GM12892 (cell line): ENCODE data around the gene RBM6.
A peak's percentile ranks its signal among the peaks of the same experiment; 100 is the strongest.

ENCODE experiments used
- DNase-seq: peaks from one replicate; pipeline ENCODE4 v3.0.0; 2011; ENCODE audit not compliant: insufficient read length
- FAIRE-seq: peaks from 2 replicates; lab custom pipeline; 2011; peaks lifted over from hg19 to GRCh38; lab: Jason Lieb, UNC
- POLR2A ChIP-seq: IDR thresholded peaks from 2 replicates; pipeline ENCODE4 v1.6.1; 2011; ENCODE audit warnings: low read depth, low read length, control low read depth
- POLR2AphosphoS5 ChIP-seq: IDR thresholded peaks from 2 replicates; pipeline ENCODE4 v1.6.1; 2011; ENCODE audit warnings: low read depth, low read length, control low read depth
- TAF1 ChIP-seq: IDR thresholded peaks from 2 replicates; pipeline ENCODE4 v1.6.1; 2011; ENCODE audit warnings: low read depth, mild to moderate bottlenecking, control low read depth, low read length, borderline replicate concordance

RBM6 gene

DNA sequence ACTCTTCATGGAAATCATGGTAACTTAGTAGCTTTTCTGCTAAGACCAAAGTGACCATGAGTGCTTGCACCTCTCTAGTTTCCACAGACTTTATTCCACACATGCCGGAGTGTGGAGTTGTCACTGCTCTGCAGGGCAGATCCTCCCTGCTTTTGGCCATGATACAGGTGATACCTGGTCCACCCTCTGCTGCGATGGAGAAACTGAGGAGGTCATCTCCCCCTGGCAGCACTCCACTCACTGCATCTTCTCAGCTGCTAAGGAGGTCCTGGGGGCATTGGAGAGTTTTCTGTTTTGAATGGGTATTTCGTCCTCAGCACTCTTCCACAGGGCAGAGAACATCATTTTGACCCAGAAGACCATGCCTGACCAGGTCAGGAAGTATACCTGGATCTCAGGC is 179.8 kb downstream of the RBM6 start:
- no peak for FAIRE-seq
- no peak for DNase-seq
- TF ChIP-seq TAF1 = no peak
- no peak for TF ChIP-seq POLR2AphosphoS5
- no peak for TF ChIP-seq POLR2A

DNA sequence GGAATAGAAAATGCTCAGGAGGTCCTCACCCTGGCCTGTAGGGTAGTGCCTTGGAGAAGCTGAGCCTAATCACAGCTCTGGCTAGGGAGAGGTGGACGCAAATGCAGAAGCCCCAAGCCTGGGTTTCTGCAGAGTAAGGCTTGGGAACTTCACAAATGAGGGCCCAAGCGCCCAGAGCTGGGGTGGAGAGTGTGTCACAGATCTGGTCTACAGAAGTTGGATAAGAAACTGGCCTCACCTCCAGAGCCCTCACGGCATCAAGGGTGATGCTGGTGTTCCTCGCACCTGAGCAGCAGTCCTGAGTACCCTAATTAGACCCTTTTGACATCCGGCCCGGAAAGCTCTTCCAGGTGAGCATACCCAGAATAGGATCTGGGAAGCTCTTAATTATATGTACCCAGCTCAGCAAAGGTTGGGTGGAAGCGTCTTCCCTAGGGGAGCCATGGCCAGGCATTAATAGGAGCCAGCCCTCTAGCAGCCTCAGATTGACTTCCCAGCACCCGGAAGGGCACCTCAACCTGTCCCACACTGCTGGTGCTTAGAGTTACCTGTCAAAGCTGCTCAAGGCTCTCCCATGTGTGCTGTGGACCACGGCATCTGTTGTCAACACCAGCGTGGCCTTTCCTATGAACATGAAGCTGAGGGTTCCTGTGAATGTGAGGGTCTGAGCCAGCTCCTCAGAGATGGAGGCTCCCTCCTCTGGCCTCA is 180.6 kb downstream of the RBM6 start:
- TF ChIP-seq POLR2A = peak; percentile 45; the same call in 1 of the 2 replicates
- TF ChIP-seq TAF1 = no peak
- peak; percentile 0; the same call in 1 of the 2 replicates for TF ChIP-seq POLR2AphosphoS5
- no peak for DNase-seq
- no peak for FAIRE-seq

DNA sequence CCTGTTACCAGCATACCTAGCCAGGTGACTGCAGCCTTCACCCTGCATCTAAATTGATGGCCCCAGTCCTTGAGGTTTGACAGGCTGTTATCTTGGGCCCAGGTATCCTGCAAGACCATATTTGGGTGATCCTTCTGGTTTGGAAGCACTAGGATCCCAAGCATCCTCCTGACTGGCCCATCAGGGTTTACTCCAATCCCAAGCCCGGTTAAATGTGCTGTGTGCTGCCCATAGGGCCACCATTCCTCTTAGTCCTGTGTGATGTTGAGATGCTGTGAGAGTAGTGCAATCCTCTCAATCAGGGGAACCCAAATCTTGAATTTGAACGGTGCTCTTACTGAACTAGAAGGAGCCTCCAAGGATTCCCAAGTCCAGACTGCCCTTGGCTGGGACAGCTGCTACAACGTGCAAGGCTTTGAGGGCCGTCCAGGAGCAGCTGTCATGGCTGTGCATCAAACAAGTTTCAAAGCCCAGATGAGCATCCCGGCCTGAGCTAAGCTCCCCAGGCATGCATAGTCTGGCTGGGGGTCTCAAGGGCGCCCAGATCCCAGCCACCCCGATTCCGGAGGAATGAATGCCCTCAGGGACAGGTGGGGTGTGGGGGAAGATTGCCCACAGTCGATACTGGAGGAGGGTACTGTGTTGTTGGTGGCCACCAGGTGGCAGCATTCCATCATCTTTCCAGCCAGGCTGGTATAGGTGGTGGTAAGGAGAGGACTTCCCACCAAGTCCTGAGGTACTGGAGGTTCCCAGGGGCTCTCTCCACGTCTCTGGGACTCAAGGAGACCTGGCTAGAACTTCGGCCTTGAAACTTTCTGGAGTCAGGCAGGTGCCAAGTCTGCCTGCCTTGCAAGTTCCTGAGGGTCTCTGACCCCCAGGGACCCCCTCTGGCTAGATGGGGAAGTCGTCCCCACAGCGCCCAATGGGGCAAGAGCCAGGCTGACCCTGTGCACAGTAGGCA is 181.4 kb downstream of the RBM6 start:
- TF ChIP-seq POLR2AphosphoS5 = peak; percentile 39
- TF ChIP-seq TAF1 = no peak
- TF ChIP-seq POLR2A = peak; percentile 56; the same call in 1 of the 2 replicates
- DNase-seq = peak; percentile 81
- peak; percentile 96 for FAIRE-seq

DNA sequence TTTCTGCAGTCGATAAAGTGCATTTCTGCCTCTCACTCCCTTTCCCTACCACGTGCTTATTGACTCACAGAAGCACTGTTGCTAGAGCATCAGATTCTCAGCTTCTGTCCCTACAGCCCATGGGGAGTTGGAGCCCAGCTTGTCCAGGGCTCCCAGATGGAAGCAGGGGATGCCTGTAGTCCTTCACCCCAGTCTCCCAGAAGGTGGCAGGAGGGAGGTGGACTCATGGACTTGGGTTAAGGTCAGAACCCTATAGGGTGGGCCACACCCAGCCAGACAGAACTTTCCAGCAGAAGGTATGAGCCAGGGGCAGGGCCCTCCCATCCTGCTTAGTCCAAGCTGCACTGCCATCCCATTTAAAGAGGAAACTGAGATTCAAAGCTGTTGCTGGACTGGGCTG is 182.1 kb downstream of the RBM6 start:
- FAIRE-seq (no peak), DNase-seq (no peak)
- no peak for TF ChIP-seq TAF1
- TF ChIP-seq POLR2A = no peak; the same call in 1 of the 2 replicates
- TF ChIP-seq POLR2AphosphoS5 = no peak

DNA sequence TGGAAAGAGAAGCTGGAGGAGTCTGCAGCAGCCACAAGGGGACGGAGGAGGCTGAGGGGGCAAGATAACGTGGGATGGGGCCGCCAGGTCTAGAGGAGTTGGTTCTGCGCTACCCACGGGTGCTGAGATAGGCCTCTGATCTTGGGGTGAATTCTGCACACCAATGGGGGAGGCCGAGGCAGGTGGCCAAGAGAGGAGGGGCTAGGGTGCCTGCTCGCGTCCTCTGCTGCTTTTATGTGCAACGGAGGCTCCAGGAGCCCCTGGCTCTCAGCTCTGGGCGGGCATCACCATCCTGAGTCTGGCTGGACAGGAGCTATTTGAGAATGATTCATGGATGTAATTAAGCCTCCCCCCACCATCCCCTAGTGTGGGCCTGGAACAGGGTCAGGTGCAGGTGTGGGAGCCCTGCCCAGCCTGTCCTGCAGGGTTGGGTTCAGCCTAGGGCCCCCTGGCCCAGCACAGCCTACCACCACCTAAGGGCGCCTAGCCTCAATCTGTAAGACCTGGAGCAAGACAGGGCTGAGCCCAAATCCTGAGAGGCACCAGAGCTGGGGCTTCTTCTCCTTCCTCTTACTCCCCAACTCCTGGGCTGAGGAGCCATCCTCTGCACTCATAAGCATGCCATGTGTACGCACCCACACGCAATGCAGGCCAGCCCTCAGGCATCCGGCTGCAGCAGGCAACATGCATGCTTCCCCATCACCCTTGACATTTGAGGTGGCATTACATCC is 182.9 kb downstream of the RBM6 start:
- FAIRE-seq = no peak
- TF ChIP-seq POLR2AphosphoS5 = no peak
- TF ChIP-seq POLR2A = peak; percentile 21; the same call in 1 of the 2 replicates

DNA sequence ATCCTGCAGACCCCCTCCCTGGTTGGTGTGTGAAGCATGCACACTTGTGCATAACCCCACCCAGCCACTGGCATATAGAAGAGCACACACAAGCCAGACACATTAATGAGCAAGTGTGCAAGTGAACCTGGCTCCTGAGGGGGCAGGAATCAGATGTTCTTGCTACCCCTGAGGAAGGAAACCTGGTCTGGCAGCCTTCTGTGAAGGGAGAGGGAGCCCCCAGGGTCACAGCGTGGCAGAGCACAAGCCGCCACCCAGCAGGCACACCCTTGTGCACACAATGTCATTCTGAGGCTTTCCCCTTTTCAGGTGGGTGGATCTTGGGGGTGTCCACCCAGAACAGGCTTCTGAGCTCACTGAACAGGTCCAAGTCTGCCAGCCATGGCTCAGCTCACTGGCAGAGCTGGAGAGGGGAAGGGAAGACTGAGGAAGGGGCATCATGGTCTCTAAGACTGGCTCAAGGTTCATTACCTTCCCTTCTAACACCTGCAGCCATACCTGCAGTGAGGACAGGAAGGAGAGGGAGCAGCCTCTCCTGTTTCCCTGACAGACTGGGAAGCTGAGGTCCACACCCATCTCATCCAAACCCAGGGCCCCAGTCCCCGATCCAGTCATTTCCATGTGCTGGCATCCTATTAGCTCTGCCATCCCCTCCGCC is 183.6 kb downstream of the RBM6 start:
- DNase-seq (no peak), FAIRE-seq (no peak)
- TF ChIP-seq TAF1 (no peak), POLR2AphosphoS5 (peak; percentile 65), POLR2A (no peak)

More for the DNA sequence above, 182.9 kb downstream of the RBM6 start:
- no peak for DNase-seq

DNA sequence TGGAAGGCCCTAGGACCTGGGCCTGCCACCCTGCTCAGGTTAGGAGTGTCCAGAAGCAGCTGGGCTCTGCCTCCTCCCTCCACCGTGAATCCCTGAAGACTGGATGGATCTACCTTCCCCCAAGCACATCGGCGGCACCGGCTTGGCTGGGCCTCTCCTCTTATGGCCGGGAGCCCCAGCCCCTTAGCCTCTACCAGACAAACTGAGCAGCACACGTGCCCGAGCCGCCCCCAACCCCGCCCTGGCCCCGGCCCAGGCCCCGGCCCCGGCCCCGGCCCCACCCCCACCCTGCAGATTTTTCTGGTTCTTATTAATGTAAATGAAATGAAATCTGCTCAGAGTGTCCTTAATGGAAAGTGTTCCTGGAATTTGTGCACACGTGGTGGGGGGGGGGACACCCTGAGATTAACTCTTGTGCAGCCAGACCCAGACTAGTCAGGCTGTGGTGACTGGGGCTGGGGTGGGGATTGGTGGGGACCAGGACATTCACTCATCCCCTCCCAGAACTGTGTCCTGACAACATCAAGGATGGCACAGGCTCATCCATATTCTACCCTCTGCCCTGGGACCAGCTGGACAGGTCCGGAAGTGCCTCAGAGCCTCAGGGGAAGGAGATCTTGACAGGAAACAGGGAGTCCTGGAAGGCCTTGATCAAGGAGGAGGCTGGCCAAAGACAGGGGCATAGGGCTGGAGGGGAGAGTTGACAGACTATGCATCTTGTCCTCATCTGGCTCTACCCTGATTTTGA is 184.3 kb downstream of the RBM6 start:
- FAIRE-seq (no peak), DNase-seq (no peak)
- TF ChIP-seq TAF1 (no peak), POLR2A (no peak), POLR2AphosphoS5 (no peak)

DNA sequence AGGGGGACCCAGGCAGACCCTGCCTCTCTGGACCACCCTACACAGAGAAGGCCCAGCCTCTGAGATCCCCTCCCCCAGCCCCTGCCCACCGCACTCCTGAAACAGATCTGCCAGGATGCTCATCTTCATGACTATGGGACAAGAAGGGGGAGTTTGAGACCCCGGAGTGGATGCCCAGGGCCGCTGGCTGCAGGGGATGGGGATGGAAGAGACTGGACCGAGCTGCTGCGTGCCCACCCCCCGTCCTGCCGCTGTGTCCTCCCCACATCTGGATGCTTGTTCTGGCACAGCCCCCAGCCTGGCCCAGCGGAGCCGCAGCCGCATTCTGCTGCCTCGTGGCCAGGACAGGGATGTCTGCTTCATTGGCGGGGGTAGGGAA is 184.8 kb downstream of the RBM6 start:
- DNase-seq (no peak), FAIRE-seq (no peak)
- TF ChIP-seq POLR2A = no peak

DNA sequence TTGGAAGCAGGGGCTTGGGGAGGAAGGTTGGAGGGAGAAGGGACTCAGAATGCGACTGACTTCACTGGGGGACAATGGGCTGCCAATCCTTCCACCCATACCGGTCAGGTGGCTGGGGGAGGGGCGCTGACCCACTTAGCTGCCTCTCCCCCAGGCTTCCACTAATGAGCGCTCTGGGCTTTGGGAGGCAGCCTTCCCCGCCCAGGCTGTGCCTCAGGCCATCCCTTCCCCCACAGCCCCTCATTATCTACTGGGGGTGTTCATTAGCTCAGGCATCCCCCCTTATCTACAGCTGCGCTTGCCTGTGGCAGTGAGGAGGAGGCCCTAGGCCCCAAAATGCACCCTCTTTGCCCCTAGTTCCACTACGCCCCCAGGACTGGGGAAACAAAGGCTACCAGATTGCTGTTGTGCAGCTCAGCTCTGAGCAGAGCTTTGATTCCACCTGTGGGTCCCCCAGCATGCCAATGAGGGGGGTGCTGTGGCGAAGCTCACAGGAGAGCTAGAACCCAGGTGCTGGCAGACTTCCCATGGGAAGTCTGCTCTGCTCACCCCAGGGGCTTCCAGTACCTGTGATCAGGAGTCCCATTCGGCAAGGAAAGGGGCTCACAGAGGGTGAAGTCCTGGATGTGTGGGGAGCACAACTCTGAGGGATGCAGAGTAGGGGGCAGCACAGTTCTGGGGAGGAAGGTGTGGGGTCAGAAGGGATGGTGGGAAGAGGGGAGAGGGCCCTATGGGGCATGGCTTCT is 185.8 kb downstream of the RBM6 start:
- DNase-seq (no peak), FAIRE-seq (no peak)
- TF ChIP-seq TAF1 (no peak), POLR2AphosphoS5 (no peak), POLR2A (no peak)
